Stimulated activated naive B cell treated with anti-CD40 and anti-IgM and Interleukin-4, amounts not matched to agents 10 μg/mL and 1 μg/mL and 100 μg/mL, for 72 hours (primary cell): ENCODE results near the gene LPO.

Experiments
- ATAC-seq, 2 donors: fragments of 150-1000 bp; cut with Tn5 transposase; replicated peaks; 2 replicates each; pipeline ENCODE4 v1.10.0; 2021; ENCODE audit warnings: moderate library complexity in 1 of 2
- DNase-seq: peaks from one replicate; pipeline ENCODE4 v3.0.0; 2021
- H3K27ac Mint-ChIP-seq: one replicate; pipeline ENCODE4 v1.8.0; 2022; ENCODE audit warnings: mild to moderate bottlenecking, mixed read lengths
- H3K27me3 Mint-ChIP-seq, 2 donors: one replicate each; pipeline ENCODE4 v1.8.0; 2022; ENCODE audit warnings: mixed read lengths in 2 of 2
- H3K36me3 Mint-ChIP-seq, 2 donors: one replicate each; pipeline ENCODE4 v1.8.0; 2022; ENCODE audit warnings: mixed read lengths in 2 of 2, mild to moderate bottlenecking in 1 of 2
- H3K4me1 Mint-ChIP-seq, 2 donors: one replicate each; pipeline ENCODE4 v1.8.0; 2022; ENCODE audit warnings: mixed read lengths in 2 of 2, mild to moderate bottlenecking in 1 of 2
- H3K4me3 Mint-ChIP-seq, 2 donors: one replicate each; pipeline ENCODE4 v1.8.0; 2022; ENCODE audit warnings: mild to moderate bottlenecking in 2 of 2, mixed read lengths in 2 of 2, moderate library complexity in 1 of 2
- H3K9me3 Mint-ChIP-seq, 2 donors: one replicate each; pipeline ENCODE4 v1.8.0; 2022; ENCODE audit warnings: mixed read lengths in 2 of 2, mild to moderate bottlenecking in 1 of 2

The LPO gene

GRCh38 chr17:58305626-58306025 is 67.2 kb downstream of the LPO start:
- Mint-ChIP-seq H3K36me3 (no peaks in the 10 kb centered on the region), H3K9me3 (no peaks in the 10 kb centered on the region), H3K4me3 (no peak overlapping the region), H3K4me1 (peaks cover 14 to 22% of the 10 kb centered on the region in 2 donors), H3K27ac (no peak overlapping the region), H3K27me3 (no peaks in the 10 kb centered on the region)
- no peak for ATAC-seq
- no peak for DNase-seq

- no peaks in the 10 kb centered on the region for H3K27me3 Mint-ChIP-seq
- no peak for DNase-seq
- H3K4me3 Mint-ChIP-seq: no peak overlapping the region
- ATAC-seq: no peak
- H3K4me1 Mint-ChIP-seq: peaks cover 14 to 22% of the 10 kb centered on the region in 2 donors
- H3K9me3 Mint-ChIP-seq: no peaks in the 10 kb centered on the region
- no peak overlapping the region for H3K27ac Mint-ChIP-seq
- H3K36me3 Mint-ChIP-seq: no peaks in the 10 kb centered on the region
Measured at GRCh38 chr17:58306131-58306951, 68.0 kb downstream of the LPO start.

GRCh38 chr17:58307468-58308172 is 69.2 kb downstream of the LPO start:
- Mint-ChIP-seq H3K4me1 (peaks cover 9 to 16% of the 10 kb centered on the region in 2 donors), H3K27ac (peak overlapping the region; percentile 47), H3K36me3 (no peaks in the 10 kb centered on the region), H3K4me3 (no peak overlapping the region), H3K9me3 (no peaks in the 10 kb centered on the region), H3K27me3 (no peaks in the 10 kb centered on the region)
- DNase-seq: no peak
- ATAC-seq: no peak

GRCh38 chr17:58308173-58308984 is 70.0 kb downstream of the LPO start:
- no peaks in the 10 kb centered on the region for H3K27me3 Mint-ChIP-seq
- H3K4me3 Mint-ChIP-seq: no peak overlapping the region
- H3K4me1 Mint-ChIP-seq: peaks cover 6 to 9% of the 10 kb centered on the region in 2 donors
- H3K9me3 Mint-ChIP-seq: no peaks in the 10 kb centered on the region
- no peaks in the 10 kb centered on the region for H3K36me3 Mint-ChIP-seq
- no peak for DNase-seq
- peak overlapping the region; percentile 37 for H3K27ac Mint-ChIP-seq
- ATAC-seq: no peak

- Mint-ChIP-seq H3K27me3 (no peaks in the 10 kb centered on the region), H3K9me3 (no peaks in the 10 kb centered on the region), H3K4me3 (no peak overlapping the region), H3K36me3 (no peaks in the 10 kb centered on the region), H3K4me1 (peaks cover 2 to 3% of the 10 kb centered on the region in 2 donors), H3K27ac (no peak overlapping the region)
- DNase-seq: no peak
- no peak for ATAC-seq
Measured at GRCh38 chr17:58308985-58309917, 70.9 kb downstream of the LPO start.

GRCh38 chr17:58309918-58310259 is 71.5 kb downstream of the LPO start:
- Mint-ChIP-seq H3K27ac (no peak overlapping the region), H3K4me3 (no peak overlapping the region), H3K27me3 (no peaks in the 10 kb centered on the region), H3K4me1 (no peaks in the 10 kb centered on the region), H3K9me3 (no peaks in the 10 kb centered on the region), H3K36me3 (no peaks in the 10 kb centered on the region)
- ATAC-seq (no peak), DNase-seq (no peak)

- ATAC-seq (no peak), DNase-seq (no peak)
- H3K27ac Mint-ChIP-seq: no peak overlapping the region
- no peaks in the 10 kb centered on the region for H3K9me3 Mint-ChIP-seq
- H3K27me3 Mint-ChIP-seq: no peaks in the 10 kb centered on the region
- H3K36me3 Mint-ChIP-seq: no peaks in the 10 kb centered on the region
- no peak overlapping the region for H3K4me3 Mint-ChIP-seq
- H3K4me1 Mint-ChIP-seq: no peaks in the 10 kb centered on the region
Measured at GRCh38 chr17:58310511-58311428, 72.4 kb downstream of the LPO start.

GRCh38 chr17:58311429-58311894 is 73.1 kb downstream of the LPO start:
- Mint-ChIP-seq H3K27me3 (no peaks in the 10 kb centered on the region), H3K4me3 (no peak overlapping the region), H3K9me3 (no peaks in the 10 kb centered on the region), H3K36me3 (no peaks in the 10 kb centered on the region), H3K4me1 (no peaks in the 10 kb centered on the region), H3K27ac (peak overlapping the region; percentile 61)
- DNase-seq (no peak), ATAC-seq (no peak)

GRCh38 chr17:58312021-58312630 is 73.7 kb downstream of the LPO start:
- H3K27ac Mint-ChIP-seq: no peak overlapping the region
- H3K4me1 Mint-ChIP-seq: peaks cover 0 to 1% of the 10 kb centered on the region in 2 donors
- H3K4me3 Mint-ChIP-seq: no peak overlapping the region
- H3K36me3 Mint-ChIP-seq: no peaks in the 10 kb centered on the region
- H3K27me3 Mint-ChIP-seq: no peaks in the 10 kb centered on the region
- H3K9me3 Mint-ChIP-seq: no peaks in the 10 kb centered on the region
- ATAC-seq: no peak
- DNase-seq: no peak

- H3K27me3 Mint-ChIP-seq: no peaks in the 10 kb centered on the region
- H3K36me3 Mint-ChIP-seq: no peaks in the 10 kb centered on the region
- no peak for ATAC-seq
- H3K4me1 Mint-ChIP-seq: peaks cover 7 to 8% of the 10 kb centered on the region in 2 donors
- H3K27ac Mint-ChIP-seq: no peak overlapping the region
- no peak for DNase-seq
- H3K4me3 Mint-ChIP-seq: no peak overlapping the region
- H3K9me3 Mint-ChIP-seq: no peaks in the 10 kb centered on the region
Measured at GRCh38 chr17:58312829-58313228, 74.4 kb downstream of the LPO start.

- H3K4me3 Mint-ChIP-seq: no peak overlapping the region
- no peak overlapping the region for H3K27ac Mint-ChIP-seq
- H3K9me3 Mint-ChIP-seq: no peaks in the 10 kb centered on the region
- no peak for DNase-seq
- H3K4me1 Mint-ChIP-seq: peaks cover 10 to 14% of the 10 kb centered on the region in 2 donors
- no peaks in the 10 kb centered on the region for H3K36me3 Mint-ChIP-seq
- no peak for ATAC-seq
- no peaks in the 10 kb centered on the region for H3K27me3 Mint-ChIP-seq
Measured at GRCh38 chr17:58313815-58314705, 75.7 kb downstream of the LPO start.

GRCh38 chr17:58314706-58315015 is 76.3 kb downstream of the LPO start:
- H3K27ac Mint-ChIP-seq: no peak overlapping the region

More at GRCh38 chr17:58314706-58315015, 76.3 kb downstream of the LPO start:
- no peaks in the 10 kb centered on the region for H3K36me3 Mint-ChIP-seq
- H3K27me3 Mint-ChIP-seq: no peaks in the 10 kb centered on the region
- H3K4me1 Mint-ChIP-seq: peaks cover 10 to 14% of the 10 kb centered on the region in 2 donors
- no peak for DNase-seq
- H3K9me3 Mint-ChIP-seq: no peaks in the 10 kb centered on the region
- ATAC-seq: no peak
- no peak overlapping the region for H3K4me3 Mint-ChIP-seq
